ENCODE data around the gene PCDHA8.
"Not testable (repeated sequence)": the region's sequence is repeated elsewhere in the genome, so short reads cannot be mapped to it uniquely, and the experiment has no call there.

Gene PCDHA8

GRCh38 chr5:140869555-140869886 lies 28.5 kb downstream of the PCDHA8 start:
- DNase-seq (ENCODE audit: low read depth in 2 of 2) = no peak

GRCh38 chr5:140870221-140871201 lies 29.5 kb downstream of the PCDHA8 start:
- DNase-seq (ENCODE audit: low read depth in 2 of 2) = no peak

GRCh38 chr5:140875085-140876065 lies 34.4 kb downstream of the PCDHA8 start, which contains the start of gene PCDHA12:
PCDHA12 (plus strand) TSS chr5:140875308; CDS start chr5:140875473, 165 bp downstream.
- DNase-seq (ENCODE audit: low read depth in 2 of 2) = no peak

- DNase-seq (ENCODE audit: low read depth in 2 of 2) = not testable (repeated sequence)
Observed at GRCh38 chr5:140876541-140877261, 35.7 kb downstream of the PCDHA8 start.

- DNase-seq (ENCODE audit: low read depth in 2 of 2) = no peak
Observed at GRCh38 chr5:140877262-140877581, 36.2 kb downstream of the PCDHA8 start.

- no peak for DNase-seq (ENCODE audit: low read depth in 2 of 2)
Observed at GRCh38 chr5:140881889-140882590, 41.1 kb downstream of the PCDHA8 start, which contains the start of gene PCDHA13. PCDHA13 (plus strand) TSS chr5:140882124; CDS start chr5:140882269, 145 bp downstream.

- no peak for DNase-seq (ENCODE audit: low read depth in 2 of 2)
Observed at GRCh38 chr5:140882591-140882899, 41.6 kb downstream of the PCDHA8 start.

GRCh38 chr5:140883373-140883772 lies 42.4 kb downstream of the PCDHA8 start:
- DNase-seq (ENCODE audit: low read depth in 2 of 2) = no peak

- no peak for DNase-seq (ENCODE audit: low read depth in 2 of 2)
Observed at GRCh38 chr5:140883927-140884697, 43.1 kb downstream of the PCDHA8 start.

Measured in stimulated activated CD8-positive, alpha-beta memory T cell treated with anti-CD3 and anti-CD28 coated beads, Interleukin-15, amount 100 ng/mL, for 4 hours (primary cell).